Astrocyte of the spinal cord (primary cell): ENCODE results near the gene CTSZ.

Source experiments
- DNase-seq: peaks from one replicate; pipeline ENCODE4 v3.0.0; 2011; ENCODE audit warnings: low read depth, low spot score
- H3K4me3 ChIP-seq: 2 replicates; pipeline ENCODE4 v1.5.1; 2011; ENCODE audit warnings: low read depth, mild to moderate bottlenecking, low read length, moderate library complexity
- CTCF ChIP-seq: IDR thresholded peaks from 2 replicates; pipeline ENCODE4 v1.5.1; 2012; ENCODE audit warnings: low read depth, mild to moderate bottlenecking, low read length, inconsistent platforms
- in situ Hi-C: cut with HindIII; loops from 2 replicates; pipeline ENCODE4 v1.10.0; 2017; ENCODE audit warnings: low sequenced_read_pairs

Gene CTSZ

GRCh38 chr20:58980711-58981627 lies 26.1 kb downstream of the CTSZ start, which contains the start of gene NELFCD:
Gene NELFCD, plus strand, starts transcription at chr20:58981256. Its CDS starts 54 bp downstream, at chr20:58981310.
- no peak for TF ChIP-seq CTCF
- in situ Hi-C loops = no loop called here
- peak; percentile 74 for DNase-seq
- peak within 1 kb of the TSS; percentile 78 for H3K4me3 ChIP-seq

GRCh38 chr20:58978351-58979190 lies 28.5 kb downstream of the CTSZ start:
- no peak for TF ChIP-seq CTCF
- no peak for DNase-seq
- no peak overlapping the region for H3K4me3 ChIP-seq
- in situ Hi-C loops = no loop called here

GRCh38 chr20:58976061-58976730 lies 30.9 kb downstream of the CTSZ start:
- H3K4me3 ChIP-seq = no peak overlapping the region
- in situ Hi-C loops = no loop called here
- no peak for TF ChIP-seq CTCF
- DNase-seq = no peak

GRCh38 chr20:58975353-58975752 lies 31.7 kb downstream of the CTSZ start:
- no peak for DNase-seq
- TF ChIP-seq CTCF = no peak
- no peak overlapping the region for H3K4me3 ChIP-seq
- in situ Hi-C loops = no loop called here

- in situ Hi-C loops = no loop called here
- no peak for DNase-seq
- TF ChIP-seq CTCF = no peak
- no peak overlapping the region for H3K4me3 ChIP-seq
Observed at GRCh38 chr20:58973866-58974265, 33.2 kb downstream of the CTSZ start.

- H3K4me3 ChIP-seq = no peak overlapping the region
- in situ Hi-C loops = no loop called here
- TF ChIP-seq CTCF = no peak
- DNase-seq = no peak
Observed at GRCh38 chr20:58973179-58973578, 33.9 kb downstream of the CTSZ start.
